Activated CD4-positive, CD25-positive, alpha-beta regulatory T cell treated with anti-CD3 and anti-CD28 coated beads, Interleukin-2, amount 50 U/mL, for 72 hours (primary cell): ENCODE results near the gene DMBT1.

Experiments
- DNase-seq: peaks from one replicate; pipeline ENCODE4 v3.0.0; 2021

DMBT1 gene

DNA sequence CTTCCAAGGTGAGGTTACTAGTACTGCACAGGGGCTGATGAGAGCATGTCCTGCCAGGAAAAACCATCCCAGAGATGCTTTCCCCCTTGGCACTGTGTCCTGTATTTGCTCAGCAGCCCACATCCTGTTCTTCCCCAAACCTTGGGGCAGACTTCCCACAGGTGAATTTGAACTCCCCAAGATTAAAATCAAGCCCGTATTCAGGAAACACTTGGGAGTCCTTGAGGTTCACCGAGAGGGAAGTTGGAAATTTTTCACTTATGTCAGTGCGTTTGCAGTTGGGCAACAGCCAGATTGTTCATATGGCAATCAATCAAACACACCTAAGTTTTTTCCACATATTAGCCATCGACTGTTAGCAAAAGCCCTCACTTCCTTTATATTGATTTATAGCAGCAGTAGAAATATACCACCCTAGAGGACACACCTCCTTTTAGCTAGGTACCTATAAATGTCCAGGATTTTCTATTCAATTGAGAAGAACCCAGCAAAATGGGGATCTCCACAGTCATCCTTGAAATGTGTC, at the start of gene DMBT1:
Gene DMBT1, plus strand, starts transcription at position 476 of the 526 bp plus-strand sequence. Its CDS starts 17 bp downstream, at position 493.
- no peak for DNase-seq

DNA sequence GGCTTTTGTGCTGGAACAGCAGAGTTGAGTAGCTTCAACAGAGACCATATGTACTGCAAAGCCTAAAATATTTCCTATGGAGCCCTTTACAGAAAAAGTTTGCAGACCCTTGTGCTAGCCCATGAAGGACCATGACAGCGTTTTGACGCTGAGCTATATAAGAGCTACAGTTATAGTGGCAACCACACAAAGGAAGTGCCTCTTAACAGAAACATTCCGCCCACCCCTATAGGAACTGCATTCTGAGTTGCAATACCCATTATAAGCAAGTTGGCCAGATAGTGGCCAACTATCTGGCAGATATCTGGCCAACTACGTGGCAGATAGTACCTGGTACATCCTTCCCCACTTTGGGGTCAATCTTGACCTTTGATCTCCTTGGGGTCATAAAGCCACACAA, 47.5 kb upstream of the DMBT1 start:
- no peak for DNase-seq

DNA sequence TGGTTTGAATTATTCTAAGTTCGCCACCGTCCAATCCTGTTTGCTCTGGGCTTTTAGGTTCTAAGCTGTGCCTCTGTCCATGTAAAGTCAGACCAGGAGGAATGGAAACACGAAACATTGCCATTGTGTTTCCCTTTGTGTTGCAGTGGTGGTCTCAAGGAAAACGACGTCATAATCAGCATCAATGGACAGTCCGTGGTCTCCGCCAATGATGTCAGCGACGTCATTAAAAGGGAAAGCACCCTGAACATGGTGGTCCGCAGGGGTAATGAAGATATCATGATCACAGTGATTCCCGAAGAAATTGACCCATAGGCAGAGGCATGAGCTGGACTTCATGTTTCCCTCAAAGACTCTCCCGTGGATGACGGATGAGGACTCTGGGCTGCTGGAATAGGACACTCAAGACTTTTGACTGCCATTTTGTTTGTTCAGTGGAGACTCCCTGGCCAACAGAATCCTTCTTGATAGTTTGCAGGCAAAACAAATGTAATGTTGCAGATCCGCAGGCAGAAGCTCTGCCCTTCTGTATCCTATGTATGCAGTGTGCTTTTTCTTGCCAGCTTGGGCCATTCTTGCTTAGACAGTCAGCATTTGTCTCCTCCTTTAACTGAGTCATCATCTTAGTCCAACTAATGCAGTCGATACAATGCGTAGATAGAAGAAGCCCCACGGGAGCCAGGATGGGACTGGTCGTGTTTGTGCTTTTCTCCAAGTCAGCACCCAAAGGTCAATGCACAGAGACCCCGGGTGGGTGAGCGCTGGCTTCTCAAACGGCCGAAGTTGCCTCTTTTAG, 46.3 kb upstream of the DMBT1 start:
- no peak for DNase-seq

DNA sequence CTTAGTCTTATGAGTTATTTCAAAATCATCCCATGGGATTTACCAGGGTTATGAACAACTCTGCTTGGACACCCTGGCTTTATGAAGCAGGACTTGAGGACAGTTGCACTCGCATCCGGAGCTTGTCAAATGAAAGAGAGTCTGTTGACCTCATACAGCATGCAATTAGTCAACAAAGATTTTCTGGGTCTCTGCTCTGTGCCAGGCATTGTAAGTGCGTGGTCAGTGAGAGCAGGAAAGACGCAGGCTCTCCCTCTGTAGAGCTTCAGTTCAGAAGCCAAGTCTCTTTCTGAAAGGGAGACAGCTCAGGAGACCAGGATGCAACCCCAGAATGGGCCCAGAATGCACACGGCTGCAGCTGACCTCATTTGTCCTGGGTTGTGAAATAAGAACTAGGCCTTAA, 45.5 kb upstream of the DMBT1 start:
- DNase-seq = no peak

DNA sequence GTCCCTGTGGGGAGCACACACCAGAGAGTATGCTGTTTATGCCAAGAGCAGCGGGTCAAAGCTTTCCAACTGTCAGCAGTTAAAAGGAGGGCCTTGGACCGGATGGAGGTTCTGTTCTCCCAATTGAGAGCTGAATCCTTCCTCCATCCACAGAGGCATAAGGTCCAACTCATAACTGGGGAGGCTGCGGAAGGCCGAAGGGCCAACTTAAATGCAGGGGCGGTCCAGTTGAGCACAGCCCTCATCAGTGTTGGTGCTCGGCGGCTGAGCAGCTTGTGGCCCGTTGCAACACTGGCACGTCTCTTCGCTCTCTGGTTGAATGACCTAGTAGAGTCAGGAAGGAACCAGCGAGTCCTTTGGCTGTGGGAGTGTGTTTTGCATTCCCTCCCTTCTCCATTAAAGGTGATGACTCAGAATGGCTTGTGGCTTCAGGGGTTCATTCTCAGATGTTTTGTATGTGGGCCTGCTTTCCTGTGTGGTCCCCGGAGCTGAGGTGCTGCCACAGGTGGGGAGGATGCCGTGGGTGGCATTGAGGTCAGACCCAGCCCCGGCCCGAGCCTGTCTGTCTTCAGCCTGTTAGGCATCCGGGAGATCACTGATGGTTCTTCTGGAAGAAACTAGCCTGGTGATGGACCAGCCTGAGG, 44.8 kb upstream of the DMBT1 start:
- DNase-seq = peak; percentile 44

DNA sequence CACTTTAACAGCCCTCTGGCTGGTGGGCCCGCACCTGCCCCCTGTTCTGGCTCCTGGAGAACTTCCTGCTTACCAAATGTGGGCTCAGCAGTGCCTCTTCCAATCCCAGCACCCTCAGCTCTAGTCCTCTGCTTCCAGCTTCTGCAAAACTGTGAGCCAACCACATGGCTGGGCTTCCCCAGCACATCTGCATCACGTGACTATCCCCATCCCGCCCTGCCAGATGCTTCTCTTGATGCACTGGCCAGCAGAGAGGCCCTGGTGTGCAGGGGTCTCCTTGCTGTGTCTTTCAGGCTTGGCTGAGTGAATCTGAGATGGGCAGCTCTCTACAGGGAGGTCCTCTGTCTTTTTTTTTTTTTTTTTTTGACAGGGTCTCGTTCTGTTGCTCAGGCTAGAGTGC, 43.8 kb upstream of the DMBT1 start:
- no peak for DNase-seq

DNA sequence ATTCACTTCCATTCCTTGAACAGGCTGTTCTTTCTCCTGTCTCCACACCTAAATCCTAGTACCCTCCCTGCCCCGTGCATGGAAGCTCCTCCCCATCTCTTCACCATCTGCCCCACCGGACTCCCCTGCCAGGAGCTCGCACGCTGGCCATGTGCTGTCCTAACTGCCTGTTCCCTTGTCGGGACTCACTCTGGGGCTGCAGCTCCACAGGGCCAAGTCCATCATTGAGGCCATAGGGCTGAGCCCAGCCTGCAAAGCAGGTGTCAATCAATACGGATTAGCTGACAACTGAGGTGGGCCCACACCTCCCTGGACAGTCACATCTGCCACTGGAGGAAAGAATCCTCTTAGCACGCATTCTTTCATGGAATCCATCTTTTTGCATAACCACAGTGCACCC, 41.4 kb upstream of the DMBT1 start:
- no peak for DNase-seq

DNA sequence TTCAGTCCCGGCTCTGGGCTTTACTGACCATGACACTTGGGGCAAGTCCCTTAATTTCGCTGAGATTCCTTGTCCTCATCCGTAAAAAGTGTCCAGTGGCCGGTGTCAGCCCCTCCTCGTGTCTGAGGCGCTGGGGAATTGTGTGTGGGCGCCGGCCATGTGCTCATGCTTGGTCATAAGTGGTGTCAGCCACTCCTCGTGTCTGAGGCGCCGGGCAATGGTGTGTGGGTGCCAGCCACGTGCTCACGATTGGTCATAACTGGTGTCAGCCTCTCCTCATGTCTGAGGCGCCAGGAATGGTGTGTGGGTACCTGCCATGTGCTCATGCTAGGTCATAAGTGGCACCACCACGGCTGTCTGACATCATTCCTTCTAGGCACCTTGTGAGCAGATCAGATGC, 40.7 kb upstream of the DMBT1 start:
- no peak for DNase-seq

DNA sequence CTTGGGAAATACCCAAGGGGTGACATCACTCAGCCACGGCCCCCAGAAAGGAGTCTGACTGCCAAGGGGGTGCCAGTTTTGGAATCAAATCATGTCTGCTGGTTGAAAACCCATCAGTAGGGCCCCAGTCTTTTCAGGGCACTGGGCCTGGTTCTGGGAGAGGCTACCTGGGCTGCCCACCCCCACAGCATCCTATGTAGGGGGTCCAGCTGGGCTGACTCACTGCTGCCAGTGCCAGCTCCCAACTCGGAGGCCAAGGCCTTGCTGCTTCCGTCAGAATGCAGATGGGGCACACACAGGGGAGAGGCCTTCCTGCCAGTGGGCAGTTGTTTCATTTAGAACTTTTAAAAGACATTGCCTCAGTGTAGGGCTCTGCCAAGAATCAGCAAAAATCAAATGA, 39.5 kb upstream of the DMBT1 start:
- no peak for DNase-seq

DNA sequence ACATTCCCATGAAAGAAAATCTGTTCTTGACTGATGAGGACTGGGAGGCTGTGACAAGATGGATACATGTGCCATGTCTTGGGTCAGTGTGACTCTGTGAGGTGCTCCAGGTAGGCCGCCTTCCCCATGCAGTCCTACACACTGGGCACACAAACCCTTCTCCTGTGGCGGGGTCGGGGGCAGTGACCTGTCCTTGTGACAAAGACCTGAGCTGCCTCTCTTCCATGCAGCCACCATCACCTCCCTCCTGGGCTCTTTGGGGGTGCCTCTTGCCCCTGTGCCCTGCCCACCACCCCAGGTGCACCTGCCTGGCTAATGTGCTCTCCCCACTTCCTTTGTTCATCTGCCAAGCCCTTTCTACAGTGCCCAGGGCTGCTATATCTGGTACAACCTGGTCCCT, 35.7 kb upstream of the DMBT1 start:
- no peak for DNase-seq

DNA sequence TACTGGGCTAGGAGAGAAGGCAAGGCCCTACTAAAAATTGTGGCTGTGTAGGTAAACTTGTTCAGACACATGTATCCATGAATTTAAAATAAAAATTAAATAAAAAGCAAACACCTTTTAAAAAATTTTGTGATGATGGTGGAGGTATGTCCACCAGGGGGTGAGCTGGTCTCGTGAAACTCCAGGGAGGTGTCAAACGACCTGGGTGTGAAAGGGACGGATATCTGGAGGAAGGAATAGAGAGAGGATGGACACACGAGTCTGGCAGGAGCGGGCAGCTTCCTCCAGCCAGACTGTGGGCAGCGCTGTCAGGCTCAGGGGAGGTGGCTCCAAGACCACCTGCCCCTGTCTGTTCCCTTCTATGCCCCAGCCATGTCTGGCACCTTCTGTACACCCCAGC, 34.8 kb upstream of the DMBT1 start:
- DNase-seq = no peak

DNA sequence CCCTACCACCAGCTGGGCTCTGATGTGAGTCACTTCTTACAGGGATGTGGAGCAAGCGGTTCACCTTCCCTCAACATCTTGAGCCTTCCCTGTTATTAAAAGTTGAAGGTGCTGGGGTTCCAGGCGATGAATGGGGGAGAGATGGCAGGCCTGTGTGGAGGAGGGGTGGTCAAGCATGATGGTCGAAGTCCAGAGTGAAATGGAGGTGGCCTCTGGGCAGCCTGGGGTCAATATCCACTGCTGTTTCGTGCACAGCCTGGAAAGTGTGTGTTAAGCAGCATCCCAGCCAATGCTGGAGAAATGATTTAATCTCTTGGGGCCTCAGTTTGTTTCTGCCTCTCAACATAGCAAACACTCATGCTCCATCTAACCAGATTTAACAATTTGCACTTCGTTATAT, 33.7 kb upstream of the DMBT1 start:
- no peak for DNase-seq

DNA sequence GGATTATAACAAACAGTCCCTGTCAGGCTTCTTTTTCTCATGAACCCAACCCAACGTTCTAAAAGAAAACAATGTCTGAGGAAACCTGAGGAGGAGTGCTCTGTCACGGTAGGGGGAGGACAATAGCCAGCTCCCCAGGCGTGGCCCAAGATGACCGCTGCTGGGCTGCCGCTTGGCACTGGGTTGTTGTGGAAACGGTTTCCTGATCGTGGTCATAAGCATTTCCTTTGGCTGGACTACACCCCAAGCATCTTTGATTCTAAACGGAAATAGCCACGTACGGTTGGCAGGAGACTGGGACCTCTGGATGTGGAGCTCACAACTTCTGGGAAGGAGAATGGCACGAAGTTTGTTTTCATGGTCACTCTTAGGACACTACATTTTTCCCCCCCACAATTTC, 30.4 kb upstream of the DMBT1 start:
- DNase-seq = no peak

DNA sequence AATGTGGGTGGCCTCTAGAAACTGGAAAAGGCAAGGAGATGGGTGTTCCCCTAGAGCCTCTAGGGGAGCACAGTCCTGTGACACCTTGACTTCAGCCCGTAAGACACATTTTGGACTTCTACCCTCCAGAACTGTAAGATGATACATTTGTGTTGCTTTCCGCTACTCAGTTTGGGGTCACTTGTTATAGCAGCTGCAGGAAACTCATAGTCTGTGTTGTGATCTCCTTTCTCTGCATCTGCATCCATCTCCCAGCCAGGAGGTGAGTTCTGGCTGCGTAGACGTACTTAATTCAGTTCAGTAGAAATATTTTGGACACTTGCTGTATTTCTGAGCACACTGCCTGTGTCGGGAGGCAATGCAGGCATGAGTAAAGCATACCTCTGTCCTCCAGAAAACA, 29.3 kb upstream of the DMBT1 start:
- no peak for DNase-seq

DNA sequence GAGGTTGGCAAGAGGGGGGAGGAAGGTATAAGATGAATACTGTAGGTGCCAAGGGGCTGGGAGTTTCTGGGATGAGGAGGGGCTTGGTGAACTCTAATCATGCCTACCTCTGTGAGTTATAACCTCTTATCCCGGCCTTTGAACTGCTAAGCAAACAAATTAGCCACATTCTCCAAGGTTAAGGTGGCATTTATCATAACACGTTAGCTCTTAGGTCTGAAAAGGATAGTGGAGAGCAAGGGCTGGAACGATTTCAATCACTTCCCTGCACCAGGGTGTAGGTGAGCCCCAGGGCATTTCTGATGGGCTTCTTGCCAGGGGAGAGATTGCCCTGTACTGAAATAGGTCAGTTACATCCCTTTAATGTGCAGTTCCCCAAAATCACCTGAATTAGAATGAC, 28.6 kb upstream of the DMBT1 start:
- DNase-seq = no peak

DNA sequence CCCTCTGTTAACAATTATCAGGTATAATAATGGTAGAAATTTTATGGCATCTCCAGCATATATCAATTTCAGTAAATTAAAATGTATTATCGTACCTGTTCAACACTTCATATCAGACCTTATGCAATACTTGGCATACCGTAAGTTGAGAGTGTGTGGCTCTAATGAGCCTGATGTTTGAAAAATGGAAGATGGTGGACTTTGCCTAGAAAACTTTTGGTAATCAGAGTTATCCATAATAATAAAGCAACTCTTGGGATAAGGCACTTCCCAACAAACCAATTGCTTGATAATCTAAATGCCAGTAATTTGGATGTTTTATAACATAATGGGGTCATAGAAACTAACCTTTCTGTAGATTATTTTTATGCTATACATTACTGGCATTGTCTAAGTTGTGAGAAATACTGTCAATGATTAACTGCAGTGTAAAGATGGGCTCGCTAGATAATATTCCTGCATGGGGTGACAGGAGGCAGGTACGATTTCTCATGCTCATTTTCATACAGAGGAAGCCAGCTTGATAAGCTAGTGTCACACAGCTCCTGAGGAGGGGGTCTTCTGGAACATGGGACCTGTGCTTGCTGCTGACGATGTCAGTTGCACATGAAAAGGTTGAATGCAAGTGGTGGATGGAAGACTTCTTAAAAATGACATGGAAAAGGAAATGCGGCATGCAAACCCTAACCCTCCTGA, 27.8 kb upstream of the DMBT1 start:
- DNase-seq = no peak

DNA sequence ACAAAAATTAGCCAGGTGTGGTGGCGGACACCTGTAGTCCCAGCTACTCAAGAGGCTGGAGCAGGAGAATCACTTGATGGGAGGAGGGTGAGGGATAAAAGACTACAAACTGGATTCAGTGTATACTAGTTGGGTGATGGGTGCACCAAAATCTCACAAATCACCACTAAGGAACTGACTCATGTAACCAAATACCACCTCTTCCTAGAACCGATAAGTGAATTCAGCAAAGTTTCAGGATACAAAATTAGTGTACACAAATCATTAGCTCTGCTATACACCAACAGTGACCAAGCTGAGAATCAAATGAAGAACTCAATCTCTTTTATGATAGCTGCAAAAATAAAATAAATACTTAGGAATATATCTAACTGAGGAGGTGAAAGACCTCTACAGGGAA, 23.0 kb upstream of the DMBT1 start:
- DNase-seq = no peak

DNA sequence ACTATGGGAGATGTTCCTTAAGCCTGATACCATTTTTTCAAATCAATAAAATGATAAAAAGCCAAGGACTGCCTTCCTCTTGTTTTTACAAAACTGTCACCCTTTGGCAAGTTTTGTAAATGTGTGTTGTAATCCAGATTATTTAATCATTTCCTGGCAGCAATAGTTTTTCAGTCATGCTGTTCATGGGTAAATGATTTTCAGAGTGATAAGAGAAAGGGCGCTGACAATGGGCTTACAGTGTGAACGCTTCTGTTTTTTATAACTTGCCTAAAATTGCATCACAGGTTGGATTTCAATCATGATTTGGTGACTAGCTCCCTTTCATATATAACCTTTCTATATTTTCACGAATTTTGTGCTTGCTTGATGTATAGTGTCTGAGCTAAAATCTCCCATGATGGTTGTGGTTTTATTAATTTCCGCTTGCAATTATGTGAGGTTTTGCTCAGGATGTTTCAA, 19.0 kb upstream of the DMBT1 start:
- DNase-seq = no peak

DNA sequence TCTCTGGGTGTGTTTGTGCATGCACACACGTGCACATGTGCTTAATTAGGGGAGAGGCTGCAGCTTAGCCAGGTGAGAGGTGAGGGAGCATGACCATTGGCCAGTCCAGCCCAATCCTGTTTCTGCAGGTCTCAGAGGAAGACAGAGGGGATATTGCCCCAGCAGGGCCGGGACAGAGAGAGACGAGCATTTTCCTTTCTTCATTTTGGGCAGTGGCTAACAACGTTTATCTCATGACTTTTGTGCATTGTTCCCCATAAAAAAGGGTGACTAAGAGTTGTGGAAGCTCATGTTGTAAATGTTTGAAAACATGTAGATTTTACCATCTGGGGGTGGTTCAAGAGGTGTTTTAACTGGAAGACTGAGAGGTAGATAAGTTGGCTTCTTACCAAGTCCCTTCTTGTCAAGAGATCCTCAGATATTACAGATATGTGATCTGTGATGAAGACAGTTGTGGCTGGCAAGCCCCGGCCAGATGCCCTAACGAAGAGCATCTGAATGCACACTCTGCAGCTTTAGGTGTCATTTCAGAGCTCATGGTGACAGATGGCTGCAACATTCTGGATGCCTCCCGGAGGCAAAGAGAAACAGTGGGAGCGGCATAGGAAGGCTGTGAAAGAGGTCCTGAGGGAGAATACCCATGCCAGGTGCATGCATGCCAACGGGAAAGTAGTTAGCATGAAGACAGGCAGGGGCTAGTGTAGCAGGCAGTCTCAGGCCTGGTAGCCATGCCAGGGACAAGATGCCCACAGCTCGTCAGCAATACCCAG, 16.7 kb upstream of the DMBT1 start:
- DNase-seq = no peak

DNA sequence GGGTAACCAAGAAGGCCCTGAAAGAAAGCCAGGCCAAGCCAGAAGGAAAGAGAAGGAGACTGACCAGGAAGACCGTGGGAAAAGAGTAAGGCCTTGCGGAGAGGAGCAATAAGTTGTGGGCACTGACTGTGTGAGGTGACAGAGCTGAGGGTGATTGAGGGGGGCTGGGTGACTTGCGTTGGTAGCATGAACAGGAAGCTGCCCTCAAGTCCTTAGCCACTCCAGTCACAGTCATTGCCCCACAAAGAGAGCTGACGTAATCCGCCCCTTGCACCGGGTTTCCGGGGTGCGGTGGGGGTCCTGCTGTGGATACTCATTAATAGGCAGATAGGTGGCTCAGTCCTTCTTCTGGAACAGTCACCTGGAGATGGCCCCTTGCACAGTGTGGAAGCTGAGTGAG, 16.1 kb upstream of the DMBT1 start:
- DNase-seq = no peak

DNA sequence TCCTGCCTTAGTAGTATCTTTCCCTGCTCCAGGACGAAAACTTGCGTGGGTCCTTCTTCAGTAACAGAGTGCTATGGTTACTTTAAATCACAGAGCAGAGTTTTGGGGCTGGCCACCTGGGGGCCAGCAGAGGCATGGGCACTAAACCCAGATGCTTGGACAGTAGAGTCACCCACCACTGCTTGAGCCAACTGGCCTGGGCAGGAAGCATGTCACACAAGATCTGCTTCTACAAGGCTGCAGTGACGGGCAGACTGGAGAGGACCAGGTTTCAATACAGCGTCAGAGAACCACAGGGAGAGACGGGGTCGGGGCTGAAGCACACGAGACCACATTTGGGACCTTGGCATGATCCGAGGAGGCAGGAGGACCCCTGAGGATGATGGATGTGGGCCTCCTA, 14.3 kb upstream of the DMBT1 start:
- no peak for DNase-seq

DNA sequence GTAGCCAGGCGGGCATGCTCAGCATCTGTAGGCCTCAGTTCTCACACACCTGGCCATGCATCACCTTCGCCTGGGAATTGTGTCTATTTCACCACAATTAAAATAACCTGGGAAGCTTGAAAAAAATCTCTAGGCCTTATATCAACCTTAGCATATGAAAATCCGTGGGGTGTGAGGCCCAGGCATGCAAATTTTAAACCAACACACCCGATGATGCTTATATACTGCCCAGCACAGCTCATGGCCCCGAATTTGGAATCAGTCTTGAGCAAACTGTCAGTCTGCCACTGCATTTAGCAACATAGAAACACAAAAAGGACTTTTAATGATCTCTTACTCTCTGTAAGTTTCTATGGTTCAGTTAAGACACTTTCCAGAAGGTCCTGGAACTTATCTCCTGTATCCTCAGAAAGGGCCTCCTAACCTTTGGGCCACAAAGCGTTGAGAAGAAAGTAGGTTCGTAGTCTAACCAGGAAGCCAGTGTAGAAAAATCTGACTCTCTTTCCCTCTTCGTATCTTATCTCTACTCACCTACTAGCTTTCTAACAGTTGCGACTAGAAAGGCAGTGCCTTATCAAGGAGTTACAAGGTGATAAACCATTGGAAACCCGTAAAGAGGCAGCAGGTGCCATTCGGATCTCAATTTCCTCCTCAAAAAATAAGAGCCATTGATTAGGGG, 12.0 kb upstream of the DMBT1 start:
- no peak for DNase-seq
